Fibroblast of pulmonary artery (primary cell): ENCODE measurements around the gene PDE8A.

Experiments used
- DNase-seq: peaks from one replicate; pipeline ENCODE4 v3.0.0-alpha.2; 2010; ENCODE audit warnings: low read depth
- H3K4me3 ChIP-seq: replicated peaks from 2 replicates; pipeline ENCODE4 v1.5.1; 2011; ENCODE audit warnings: low read depth, mild to moderate bottlenecking, control low read depth, low read length, moderate library complexity
- TF ChIP-seq, protein P1 (sequence below): IDR thresholded peaks from 2 replicates; pipeline ENCODE4 v1.5.1; 2011; ENCODE audit warnings: mild to moderate bottlenecking, control low read depth, low read length, inconsistent platforms; ENCODE audit errors: missing control alignments

PDE8A gene

GRCh38 chr15:85025516-85026251 lies 44.0 kb downstream of the PDE8A start:
- TF ChIP-seq, protein P1, sequence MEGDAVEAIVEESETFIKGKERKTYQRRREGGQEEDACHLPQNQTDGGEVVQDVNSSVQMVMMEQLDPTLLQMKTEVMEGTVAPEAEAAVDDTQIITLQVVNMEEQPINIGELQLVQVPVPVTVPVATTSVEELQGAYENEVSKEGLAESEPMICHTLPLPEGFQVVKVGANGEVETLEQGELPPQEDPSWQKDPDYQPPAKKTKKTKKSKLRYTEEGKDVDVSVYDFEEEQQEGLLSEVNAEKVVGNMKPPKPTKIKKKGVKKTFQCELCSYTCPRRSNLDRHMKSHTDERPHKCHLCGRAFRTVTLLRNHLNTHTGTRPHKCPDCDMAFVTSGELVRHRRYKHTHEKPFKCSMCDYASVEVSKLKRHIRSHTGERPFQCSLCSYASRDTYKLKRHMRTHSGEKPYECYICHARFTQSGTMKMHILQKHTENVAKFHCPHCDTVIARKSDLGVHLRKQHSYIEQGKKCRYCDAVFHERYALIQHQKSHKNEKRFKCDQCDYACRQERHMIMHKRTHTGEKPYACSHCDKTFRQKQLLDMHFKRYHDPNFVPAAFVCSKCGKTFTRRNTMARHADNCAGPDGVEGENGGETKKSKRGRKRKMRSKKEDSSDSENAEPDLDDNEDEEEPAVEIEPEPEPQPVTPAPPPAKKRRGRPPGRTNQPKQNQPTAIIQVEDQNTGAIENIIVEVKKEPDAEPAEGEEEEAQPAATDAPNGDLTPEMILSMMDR: no peak
- no peak overlapping the region for H3K4me3 ChIP-seq
- DNase-seq: no peak

DNA sequence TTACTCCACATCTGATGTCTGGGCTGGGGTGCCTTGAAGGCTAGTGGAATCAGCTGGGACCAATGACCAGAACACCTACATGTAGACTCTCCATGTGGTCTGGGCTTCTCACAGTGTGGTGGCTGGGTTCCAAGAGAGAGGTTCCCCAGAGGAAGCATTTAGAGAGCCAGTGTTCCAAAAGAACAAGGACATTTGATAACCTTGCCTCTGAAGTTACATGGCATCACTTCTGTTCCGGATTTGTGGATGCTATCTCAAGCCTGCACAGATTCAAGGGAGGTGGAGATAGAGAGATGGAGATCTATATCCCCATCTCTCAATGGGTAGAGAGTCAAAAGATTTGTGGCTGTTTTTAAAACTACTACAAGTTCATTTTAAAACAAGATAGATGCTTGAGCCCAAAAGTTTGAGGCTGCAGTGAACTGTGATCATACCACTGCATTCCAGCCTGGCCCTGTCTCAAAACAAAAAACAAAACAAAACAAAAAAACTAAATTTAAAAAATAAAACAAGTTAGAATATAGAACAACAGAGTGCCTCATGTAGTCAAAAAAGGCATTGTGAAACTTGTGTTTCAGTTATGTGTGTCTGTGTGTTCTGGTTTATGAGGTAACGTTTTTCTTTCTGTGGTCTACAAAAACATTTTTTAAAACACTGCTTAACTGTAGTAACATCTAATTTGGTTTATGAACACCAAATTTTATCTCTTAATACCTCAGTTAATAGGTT lies 44.8 kb downstream of the PDE8A start:
- TF ChIP-seq, protein P1: no peak
- H3K4me3 ChIP-seq: no peak overlapping the region
- no peak for DNase-seq

DNA sequence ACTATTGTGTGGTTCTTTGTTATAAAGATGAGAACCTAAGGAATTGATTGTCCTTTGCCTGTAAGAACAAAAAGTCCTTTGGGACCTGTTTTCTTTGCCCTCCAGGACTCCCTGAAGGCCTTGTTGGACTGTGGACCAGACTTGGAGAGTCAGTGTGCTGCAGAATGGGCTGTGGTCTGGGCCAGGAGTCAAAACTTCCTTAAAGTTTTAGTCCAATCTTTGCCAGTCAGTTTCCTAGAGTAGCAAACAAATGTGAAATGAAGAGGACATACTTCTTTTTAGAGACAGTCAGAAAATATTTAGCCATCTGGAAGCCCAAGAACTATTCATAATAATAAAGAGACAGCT lies 45.4 kb downstream of the PDE8A start:
- TF ChIP-seq, protein P1: no peak
- no peak for DNase-seq
- no peak overlapping the region for H3K4me3 ChIP-seq

DNA sequence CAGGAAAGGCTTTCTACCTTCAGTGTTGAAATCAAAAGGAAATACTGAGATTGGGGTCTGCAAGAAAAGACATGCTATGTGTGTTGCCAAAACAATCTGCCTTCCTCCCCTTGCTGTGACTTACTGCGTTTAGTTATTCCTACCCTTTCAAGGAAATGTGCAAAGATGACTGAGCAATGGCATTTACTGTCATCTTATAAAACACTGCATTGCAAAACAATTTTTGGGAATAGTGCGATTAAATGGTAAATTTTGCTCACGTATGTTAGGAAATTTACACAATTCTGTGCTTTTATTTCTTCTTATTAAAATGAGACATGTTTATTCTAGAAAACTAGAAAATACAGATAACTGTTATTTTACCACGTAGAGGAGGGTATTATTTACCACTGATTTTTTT lies 45.8 kb downstream of the PDE8A start:
- H3K4me3 ChIP-seq: no peak overlapping the region
- no peak for DNase-seq
- TF ChIP-seq, protein P1: no peak

- DNase-seq: no peak
- TF ChIP-seq, protein P1: no peak
- H3K4me3 ChIP-seq: no peak overlapping the region
Measured at GRCh38 chr15:85028416-85028815, 46.8 kb downstream of the PDE8A start.

GRCh38 chr15:85029221-85029620 lies 47.6 kb downstream of the PDE8A start:
- TF ChIP-seq, protein P1: no peak
- no peak overlapping the region for H3K4me3 ChIP-seq
- no peak for DNase-seq
